SK-N-MC (cell line): ENCODE measurements around the gene PLXNC1.

Source experiments
- FOXP2 ChIP-seq: optimal IDR thresholded peaks from 2 replicates; pipeline ENCODE3; 2011; ENCODE audit warnings: mild to moderate bottlenecking, moderate library complexity; ENCODE audit not compliant: insufficient read depth; ENCODE audit errors: extremely low read length, control extremely low read depth
- POLR2AphosphoS5 ChIP-seq: IDR thresholded peaks from 2 replicates; pipeline ENCODE4 v1.6.1; 2012; ENCODE audit warnings: mild to moderate bottlenecking, low read depth, low read length, borderline replicate concordance

DNA sequence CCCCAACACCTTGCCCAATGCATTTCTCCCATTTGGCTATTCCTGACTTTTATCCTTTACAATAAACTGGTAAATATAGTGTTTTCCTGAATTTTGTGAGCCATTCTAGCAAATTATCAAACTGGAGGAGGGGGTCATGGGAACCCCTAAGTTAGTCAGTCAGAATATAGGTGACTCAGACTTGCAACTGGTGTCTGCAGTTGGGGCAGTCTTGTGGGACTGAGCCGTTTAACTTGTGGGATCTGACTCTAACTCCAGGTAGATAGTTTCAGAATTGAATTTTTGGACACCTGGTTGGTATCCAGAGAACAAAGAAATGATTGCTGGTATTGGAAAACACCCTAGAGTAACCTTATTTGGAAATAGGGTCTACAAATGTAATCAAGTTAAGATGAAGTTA, 177.9 kb downstream of the PLXNC1 start:
- TF ChIP-seq FOXP2 (no peak), POLR2AphosphoS5 (no peak)
